ENCODE data around the gene YARS2.

DNA sequence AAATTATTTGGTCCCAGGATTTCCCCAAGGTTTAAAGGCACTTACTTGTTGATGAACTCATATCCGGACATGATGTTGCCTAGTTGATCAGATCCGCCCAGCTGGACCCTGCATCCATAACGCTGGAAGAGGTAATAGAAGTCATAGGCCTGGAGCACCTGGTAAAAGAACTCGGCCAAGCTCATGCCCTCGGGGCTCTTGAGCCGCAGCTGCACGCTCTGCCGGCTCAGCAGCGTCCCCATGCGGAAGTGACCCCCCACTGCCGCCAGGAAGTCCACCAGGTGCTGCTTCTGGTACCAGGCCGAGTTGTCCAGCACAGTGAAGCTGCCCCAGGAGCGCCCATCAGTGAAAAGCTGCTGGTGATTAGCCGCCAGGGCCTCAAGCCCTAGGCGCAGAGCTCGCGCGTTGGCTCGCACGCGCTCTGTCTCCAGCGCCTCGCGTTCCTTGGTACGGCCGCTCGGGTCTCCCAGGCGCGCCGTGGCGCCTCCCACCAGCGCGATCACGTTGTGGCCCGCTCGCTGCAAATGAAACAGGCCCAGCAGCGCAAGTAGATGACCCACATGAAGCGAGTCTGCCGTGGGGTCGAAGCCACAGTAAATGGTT is 545 bp downstream of the YARS2 start:
- TF ChIP-seq, protein P1, sequence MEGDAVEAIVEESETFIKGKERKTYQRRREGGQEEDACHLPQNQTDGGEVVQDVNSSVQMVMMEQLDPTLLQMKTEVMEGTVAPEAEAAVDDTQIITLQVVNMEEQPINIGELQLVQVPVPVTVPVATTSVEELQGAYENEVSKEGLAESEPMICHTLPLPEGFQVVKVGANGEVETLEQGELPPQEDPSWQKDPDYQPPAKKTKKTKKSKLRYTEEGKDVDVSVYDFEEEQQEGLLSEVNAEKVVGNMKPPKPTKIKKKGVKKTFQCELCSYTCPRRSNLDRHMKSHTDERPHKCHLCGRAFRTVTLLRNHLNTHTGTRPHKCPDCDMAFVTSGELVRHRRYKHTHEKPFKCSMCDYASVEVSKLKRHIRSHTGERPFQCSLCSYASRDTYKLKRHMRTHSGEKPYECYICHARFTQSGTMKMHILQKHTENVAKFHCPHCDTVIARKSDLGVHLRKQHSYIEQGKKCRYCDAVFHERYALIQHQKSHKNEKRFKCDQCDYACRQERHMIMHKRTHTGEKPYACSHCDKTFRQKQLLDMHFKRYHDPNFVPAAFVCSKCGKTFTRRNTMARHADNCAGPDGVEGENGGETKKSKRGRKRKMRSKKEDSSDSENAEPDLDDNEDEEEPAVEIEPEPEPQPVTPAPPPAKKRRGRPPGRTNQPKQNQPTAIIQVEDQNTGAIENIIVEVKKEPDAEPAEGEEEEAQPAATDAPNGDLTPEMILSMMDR (IDR thresholded peaks at IDR 0.05; ENCODE audit: low read length): peak; percentile 90
- no peak for TF ChIP-seq EZH2 (IDR thresholded peaks at IDR 0.05; ENCODE audit: borderline replicate concordance, low read length)

Measured in OCI-LY1 (cell line).